ENCODE results near the gene IQGAP2.

IQGAP2 gene, protein sequence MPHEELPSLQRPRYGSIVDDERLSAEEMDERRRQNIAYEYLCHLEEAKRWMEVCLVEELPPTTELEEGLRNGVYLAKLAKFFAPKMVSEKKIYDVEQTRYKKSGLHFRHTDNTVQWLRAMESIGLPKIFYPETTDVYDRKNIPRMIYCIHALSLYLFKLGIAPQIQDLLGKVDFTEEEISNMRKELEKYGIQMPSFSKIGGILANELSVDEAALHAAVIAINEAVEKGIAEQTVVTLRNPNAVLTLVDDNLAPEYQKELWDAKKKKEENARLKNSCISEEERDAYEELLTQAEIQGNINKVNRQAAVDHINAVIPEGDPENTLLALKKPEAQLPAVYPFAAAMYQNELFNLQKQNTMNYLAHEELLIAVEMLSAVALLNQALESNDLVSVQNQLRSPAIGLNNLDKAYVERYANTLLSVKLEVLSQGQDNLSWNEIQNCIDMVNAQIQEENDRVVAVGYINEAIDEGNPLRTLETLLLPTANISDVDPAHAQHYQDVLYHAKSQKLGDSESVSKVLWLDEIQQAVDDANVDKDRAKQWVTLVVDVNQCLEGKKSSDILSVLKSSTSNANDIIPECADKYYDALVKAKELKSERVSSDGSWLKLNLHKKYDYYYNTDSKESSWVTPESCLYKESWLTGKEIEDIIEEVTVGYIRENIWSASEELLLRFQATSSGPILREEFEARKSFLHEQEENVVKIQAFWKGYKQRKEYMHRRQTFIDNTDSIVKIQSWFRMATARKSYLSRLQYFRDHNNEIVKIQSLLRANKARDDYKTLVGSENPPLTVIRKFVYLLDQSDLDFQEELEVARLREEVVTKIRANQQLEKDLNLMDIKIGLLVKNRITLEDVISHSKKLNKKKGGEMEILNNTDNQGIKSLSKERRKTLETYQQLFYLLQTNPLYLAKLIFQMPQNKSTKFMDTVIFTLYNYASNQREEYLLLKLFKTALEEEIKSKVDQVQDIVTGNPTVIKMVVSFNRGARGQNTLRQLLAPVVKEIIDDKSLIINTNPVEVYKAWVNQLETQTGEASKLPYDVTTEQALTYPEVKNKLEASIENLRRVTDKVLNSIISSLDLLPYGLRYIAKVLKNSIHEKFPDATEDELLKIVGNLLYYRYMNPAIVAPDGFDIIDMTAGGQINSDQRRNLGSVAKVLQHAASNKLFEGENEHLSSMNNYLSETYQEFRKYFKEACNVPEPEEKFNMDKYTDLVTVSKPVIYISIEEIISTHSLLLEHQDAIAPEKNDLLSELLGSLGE (N-terminal part only)

GRCh38 chr5:76402886-76403765 is at the start of gene IQGAP2:
Gene IQGAP2, plus strand, starts transcription at chr5:76403285. Its CDS starts 261 bp downstream, at chr5:76403546.
- no peak for TF ChIP-seq EGR1 (IDR thresholded peaks at IDR 0.05)
- no peak for TF ChIP-seq CREB1 (IDR thresholded peaks at IDR 0.05; ENCODE audit: low read depth)
- peak; percentile 34; the same call in 1 of the 2 replicates for TF ChIP-seq TEAD4 (IDR thresholded peaks at IDR 0.05)
- TF ChIP-seq, protein P1, sequence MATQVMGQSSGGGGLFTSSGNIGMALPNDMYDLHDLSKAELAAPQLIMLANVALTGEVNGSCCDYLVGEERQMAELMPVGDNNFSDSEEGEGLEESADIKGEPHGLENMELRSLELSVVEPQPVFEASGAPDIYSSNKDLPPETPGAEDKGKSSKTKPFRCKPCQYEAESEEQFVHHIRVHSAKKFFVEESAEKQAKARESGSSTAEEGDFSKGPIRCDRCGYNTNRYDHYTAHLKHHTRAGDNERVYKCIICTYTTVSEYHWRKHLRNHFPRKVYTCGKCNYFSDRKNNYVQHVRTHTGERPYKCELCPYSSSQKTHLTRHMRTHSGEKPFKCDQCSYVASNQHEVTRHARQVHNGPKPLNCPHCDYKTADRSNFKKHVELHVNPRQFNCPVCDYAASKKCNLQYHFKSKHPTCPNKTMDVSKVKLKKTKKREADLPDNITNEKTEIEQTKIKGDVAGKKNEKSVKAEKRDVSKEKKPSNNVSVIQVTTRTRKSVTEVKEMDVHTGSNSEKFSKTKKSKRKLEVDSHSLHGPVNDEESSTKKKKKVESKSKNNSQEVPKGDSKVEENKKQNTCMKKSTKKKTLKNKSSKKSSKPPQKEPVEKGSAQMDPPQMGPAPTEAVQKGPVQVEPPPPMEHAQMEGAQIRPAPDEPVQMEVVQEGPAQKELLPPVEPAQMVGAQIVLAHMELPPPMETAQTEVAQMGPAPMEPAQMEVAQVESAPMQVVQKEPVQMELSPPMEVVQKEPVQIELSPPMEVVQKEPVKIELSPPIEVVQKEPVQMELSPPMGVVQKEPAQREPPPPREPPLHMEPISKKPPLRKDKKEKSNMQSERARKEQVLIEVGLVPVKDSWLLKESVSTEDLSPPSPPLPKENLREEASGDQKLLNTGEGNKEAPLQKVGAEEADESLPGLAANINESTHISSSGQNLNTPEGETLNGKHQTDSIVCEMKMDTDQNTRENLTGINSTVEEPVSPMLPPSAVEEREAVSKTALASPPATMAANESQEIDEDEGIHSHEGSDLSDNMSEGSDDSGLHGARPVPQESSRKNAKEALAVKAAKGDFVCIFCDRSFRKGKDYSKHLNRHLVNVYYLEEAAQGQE (IDR thresholded peaks at IDR 0.05; ENCODE audit: low read depth): no peak
- TF ChIP-seq RAD21 (IDR thresholded peaks at IDR 0.05; ENCODE audit: low read depth): peak; percentile 61; the same call in 1 of the 2 replicates
- peak; percentile 38; the same call in 1 of the 2 replicates for TF ChIP-seq TCF12 (IDR thresholded peaks at IDR 0.05; ENCODE audit: low read depth)
- TF ChIP-seq FOXM1 (IDR thresholded peaks at IDR 0.05; ENCODE audit: borderline replicate concordance, low read depth): no peak
- no peak for TF ChIP-seq TAF1 (IDR thresholded peaks at IDR 0.05; ENCODE audit: low read depth)
- no peak for TF ChIP-seq EP300 (IDR thresholded peaks at IDR 0.05; ENCODE audit: borderline replicate concordance)
- TF ChIP-seq YY1 (IDR thresholded peaks at IDR 0.05; ENCODE audit: low read depth): no peak
- TF ChIP-seq, protein P2, sequence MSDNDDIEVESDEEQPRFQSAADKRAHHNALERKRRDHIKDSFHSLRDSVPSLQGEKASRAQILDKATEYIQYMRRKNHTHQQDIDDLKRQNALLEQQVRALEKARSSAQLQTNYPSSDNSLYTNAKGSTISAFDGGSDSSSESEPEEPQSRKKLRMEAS (IDR thresholded peaks at IDR 0.05): peak; percentile 52; the same call in 1 of the 2 replicates
- no peak for TF ChIP-seq USF1 (IDR thresholded peaks at IDR 0.05)
- no peak for TF ChIP-seq CEBPB (IDR thresholded peaks at IDR 0.05)
- TF ChIP-seq NFIC (IDR thresholded peaks at IDR 0.05): 0 out of 2 replicates have a peak, but pooled peaks have one; percentile 42
- TF ChIP-seq ZBTB7A (IDR thresholded peaks at IDR 0.05; ENCODE audit: low read depth): peak; percentile 98

- TF ChIP-seq CREB1 (IDR thresholded peaks at IDR 0.05; ENCODE audit: low read depth) (no peak), NFIC (IDR thresholded peaks at IDR 0.05) (no peak), EGR1 (IDR thresholded peaks at IDR 0.05) (no peak), TCF12 (IDR thresholded peaks at IDR 0.05; ENCODE audit: low read depth) (no peak), YY1 (IDR thresholded peaks at IDR 0.05; ENCODE audit: low read depth) (no peak), EP300 (IDR thresholded peaks at IDR 0.05; ENCODE audit: borderline replicate concordance) (no peak), CEBPB (IDR thresholded peaks at IDR 0.05) (no peak), FOXM1 (IDR thresholded peaks at IDR 0.05; ENCODE audit: borderline replicate concordance, low read depth) (no peak), RAD21 (IDR thresholded peaks at IDR 0.05; ENCODE audit: low read depth) (no peak)
- TF ChIP-seq, protein P2 (IDR thresholded peaks at IDR 0.05): no peak
Measured at GRCh38 chr5:76356887-76357286, 46.2 kb upstream of the IQGAP2 start.

GRCh38 chr5:76363352-76364225 is 39.5 kb upstream of the IQGAP2 start:
- TF ChIP-seq NFIC (IDR thresholded peaks at IDR 0.05) (peak; percentile 72), EP300 (IDR thresholded peaks at IDR 0.05; ENCODE audit: borderline replicate concordance) (no peak), ZBTB7A (IDR thresholded peaks at IDR 0.05; ENCODE audit: low read depth) (no peak)
- TF ChIP-seq, protein P2 (IDR thresholded peaks at IDR 0.05): no peak; the same call in 1 of the 2 replicates

DNA sequence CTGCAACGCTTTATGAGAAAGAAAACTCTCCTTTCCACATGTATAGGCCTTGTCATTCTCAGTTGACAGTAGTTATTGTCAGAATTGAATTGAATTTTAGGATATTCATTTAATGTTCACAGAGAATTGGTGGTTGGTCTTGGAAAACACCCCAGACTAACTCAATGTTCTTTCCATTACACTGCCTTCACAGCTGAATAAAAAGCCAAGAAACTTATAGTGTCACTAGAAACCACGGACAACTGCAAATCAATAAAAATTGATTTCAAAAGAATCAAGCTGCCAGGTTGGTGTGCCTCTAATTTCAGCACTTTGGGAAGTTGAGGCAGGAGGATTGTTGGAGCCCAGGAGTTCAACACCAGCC is 38.9 kb upstream of the IQGAP2 start:
- TF ChIP-seq, protein P2 (IDR thresholded peaks at IDR 0.05): no peak
- TF ChIP-seq RAD21 (IDR thresholded peaks at IDR 0.05; ENCODE audit: low read depth) (no peak), TCF12 (IDR thresholded peaks at IDR 0.05; ENCODE audit: low read depth) (no peak)

DNA sequence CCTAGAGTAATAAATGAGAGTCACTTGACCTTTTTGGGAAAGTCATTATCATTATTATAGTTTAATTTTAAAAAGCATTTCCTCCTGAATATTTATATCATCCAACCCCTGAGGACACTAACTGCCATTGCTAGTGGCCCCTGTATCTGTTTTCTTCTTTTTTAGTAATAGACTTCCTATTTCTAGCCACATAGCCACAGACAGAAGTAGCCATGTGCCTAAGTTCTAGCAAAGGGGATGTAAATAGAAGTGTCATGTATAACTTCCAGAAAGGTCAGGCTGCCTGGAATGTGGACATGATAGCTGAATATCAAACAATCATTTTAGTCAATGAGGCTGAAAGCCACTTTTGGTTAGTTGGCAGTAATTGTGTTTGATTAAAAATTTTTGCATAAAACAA is 37.5 kb upstream of the IQGAP2 start:
- TF ChIP-seq, protein P2 (IDR thresholded peaks at IDR 0.05): no peak
- no peak for TF ChIP-seq FOXM1 (IDR thresholded peaks at IDR 0.05; ENCODE audit: borderline replicate concordance, low read depth)
- no peak for TF ChIP-seq CREB1 (IDR thresholded peaks at IDR 0.05; ENCODE audit: low read depth)
- no peak for TF ChIP-seq NFIC (IDR thresholded peaks at IDR 0.05)
- TF ChIP-seq TAF1 (IDR thresholded peaks at IDR 0.05; ENCODE audit: low read depth): no peak
- no peak for TF ChIP-seq ZBTB7A (IDR thresholded peaks at IDR 0.05; ENCODE audit: low read depth)
- no peak for TF ChIP-seq RAD21 (IDR thresholded peaks at IDR 0.05; ENCODE audit: low read depth)
- TF ChIP-seq, protein P1 (IDR thresholded peaks at IDR 0.05; ENCODE audit: low read depth): no peak
